ENCODE data around the gene PSMD13.

The PSMD13 gene

GRCh38 chr11:205221-206001 lies 31.4 kb upstream of the PSMD13 start:
- DNase-seq = no peak

GRCh38 chr11:206002-206384 lies 30.8 kb upstream of the PSMD13 start:
- DNase-seq = no peak

DNA sequence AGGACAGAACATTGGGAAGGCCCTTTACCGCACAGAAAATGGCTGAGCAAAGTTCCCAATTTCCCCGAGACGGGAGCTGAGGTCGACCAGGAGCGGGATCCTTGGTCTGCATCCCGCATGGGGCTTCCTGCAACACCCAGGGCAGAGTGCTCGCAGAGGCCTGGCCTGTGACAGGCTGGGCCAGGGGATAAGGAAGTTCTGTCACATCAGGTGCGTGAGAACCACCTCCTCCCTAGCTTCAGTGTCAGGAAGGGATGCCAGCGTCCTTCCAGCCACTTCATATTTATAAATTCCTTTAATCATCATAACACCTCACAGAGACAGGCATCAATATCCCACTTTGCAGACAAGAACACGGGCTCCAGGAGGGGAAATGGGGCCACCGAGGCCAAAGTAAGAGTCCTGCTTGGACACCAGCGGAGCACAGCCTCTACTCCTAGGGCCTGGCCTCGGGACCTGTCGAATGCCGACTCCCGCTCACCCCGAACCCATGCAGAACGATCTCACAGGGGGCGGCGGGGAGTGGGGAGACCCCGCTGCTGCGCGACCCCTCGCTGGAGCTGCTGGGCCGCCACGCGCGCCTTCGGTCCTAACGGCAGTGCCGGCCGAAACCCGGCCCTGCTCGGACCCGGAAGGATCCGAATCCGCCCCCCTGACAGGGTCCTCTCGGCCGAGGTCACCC lies 30.1 kb upstream of the PSMD13 start:
- no peak for DNase-seq

GRCh38 chr11:207208-207862 lies 29.4 kb upstream of the PSMD13 start, which contains the start of the genes BET1L and RIC8A:
Gene BET1L, minus strand, starts transcription at chr11:207399. Its CDS starts 78 bp downstream, at chr11:207321.
Gene RIC8A, plus strand, starts transcription at chr11:207708. Its CDS starts 1,147 bp downstream, at chr11:208855.
- DNase-seq = peak; percentile 94

DNA sequence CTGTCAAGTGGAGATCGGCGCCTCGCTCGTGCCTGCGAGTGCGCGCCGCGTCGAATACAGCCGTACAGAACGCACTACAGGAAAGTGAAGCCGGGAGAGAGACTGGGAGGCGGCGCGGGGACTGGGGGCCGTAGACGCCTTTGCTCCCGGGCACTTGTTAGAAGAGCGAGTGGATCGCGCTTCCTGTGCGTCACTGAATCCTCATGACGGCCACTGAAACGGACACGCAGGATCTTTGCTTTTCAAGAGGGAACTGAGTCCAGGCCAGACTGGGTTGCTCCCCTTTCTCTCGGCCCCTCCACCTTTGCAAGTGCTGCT lies 29.0 kb upstream of the PSMD13 start:
- no peak for DNase-seq

GRCh38 chr11:208181-208916 lies 28.4 kb upstream of the PSMD13 start:
- peak; percentile 68 for DNase-seq

- no peak for DNase-seq
Measured at GRCh38 chr11:208917-209260, 27.9 kb upstream of the PSMD13 start.

DNA sequence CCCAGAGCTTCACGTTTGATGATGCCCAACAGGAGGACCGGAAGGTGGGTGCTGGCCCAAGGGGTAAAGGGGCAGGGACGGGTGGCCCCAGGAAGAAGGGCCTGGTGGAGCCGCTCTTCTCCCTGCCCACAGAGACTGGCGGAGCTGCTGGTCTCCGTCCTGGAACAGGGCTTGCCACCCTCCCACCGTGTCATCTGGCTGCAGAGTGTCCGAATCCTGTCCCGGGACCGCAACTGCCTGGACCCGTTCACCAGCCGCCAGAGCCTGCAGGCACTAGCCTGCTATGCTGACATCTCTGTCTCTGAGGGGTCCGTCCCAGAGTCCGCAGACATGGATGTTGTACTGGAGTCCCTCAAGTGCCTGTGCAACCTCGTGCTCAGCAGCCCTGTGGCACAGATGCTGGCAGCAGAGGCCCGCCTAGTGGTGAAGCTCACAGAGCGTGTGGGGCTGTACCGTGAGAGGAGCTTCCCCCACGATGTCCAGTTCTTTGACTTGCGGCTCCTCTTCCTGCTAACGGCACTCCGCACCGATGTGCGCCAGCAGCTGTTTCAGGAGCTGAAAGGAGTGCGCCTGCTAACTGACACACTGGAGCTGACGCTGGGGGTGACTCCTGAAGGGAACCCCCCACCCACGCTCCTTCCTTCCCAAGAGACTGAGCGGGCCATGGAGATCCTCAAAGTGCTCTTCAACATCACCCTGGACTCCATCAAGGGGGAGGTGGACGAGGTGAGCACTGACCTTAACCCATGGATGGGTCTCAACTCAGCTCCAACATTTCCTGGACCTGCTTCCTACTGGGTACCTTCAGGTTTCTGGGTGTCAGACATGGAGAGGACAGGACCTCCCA lies 27.3 kb upstream of the PSMD13 start:
- DNase-seq = no peak

DNA sequence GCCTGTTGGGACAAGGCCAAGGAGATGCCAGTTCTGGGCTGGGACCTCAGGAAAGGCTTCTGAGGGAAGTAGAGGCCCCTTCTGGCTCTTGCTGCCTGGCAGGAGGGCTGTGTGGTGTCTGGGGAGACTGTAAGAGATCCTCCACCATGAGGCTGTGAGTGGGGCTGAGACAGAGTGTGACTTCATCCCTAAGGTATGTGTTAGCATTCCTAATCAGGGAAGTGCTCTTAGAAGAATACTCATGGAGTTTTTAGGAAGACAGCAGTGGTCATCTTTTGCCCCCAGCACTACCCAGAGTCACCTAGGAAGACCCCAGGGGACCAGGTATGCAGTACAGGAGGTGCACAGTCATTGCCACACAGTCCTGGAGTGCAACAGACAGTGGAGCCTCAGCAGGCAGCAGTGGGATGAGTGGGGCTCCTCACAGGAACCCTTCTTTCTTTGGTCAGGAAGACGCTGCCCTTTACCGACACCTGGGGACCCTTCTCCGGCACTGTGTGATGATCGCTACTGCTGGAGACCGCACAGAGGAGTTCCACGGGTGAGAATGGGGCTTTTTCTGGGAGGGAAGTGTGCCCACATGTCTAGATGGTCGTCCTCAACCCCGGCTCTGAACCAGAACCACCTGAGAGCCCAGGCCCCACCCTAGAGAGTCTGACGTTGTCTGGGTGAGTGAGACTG lies 26.5 kb upstream of the PSMD13 start:
- DNase-seq = no peak

DNA sequence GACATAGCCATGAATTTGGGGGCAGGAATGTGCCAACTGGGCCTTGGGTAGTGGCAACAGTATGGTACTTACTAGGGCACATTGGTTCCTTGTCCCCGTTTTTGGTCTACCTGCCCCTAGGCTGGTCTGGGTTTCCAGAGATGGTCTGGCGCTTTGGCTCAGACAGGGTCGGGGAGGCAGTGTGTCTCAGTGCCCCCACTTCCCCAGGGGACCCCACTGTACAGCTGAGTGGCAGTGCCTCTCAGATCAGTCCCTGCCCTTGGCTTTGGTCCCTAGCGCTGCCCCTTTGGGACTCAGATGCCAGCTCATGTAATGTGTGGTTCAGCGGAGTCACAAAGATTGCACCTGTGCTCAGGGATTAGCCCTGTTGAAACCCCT lies 26.0 kb upstream of the PSMD13 start:
- DNase-seq = no peak

DNA sequence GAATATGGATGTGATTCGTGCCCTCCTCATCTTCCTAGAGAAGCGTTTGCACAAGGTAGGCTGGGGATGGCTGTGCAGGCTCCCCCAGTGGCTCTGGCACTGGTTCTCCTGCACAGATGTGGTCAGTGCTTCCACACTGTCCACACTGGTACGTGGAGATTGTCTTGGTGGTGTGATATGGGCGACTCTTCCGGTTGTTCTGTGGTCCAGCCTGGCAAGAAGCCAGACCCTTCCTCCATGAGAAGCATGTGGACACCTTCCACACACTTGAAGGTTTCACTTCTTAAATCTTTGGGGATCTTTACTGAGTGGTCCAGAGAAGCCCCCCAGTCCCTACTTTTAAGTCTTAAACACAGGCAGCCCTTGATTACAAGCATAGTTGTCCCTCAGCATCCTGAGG lies 25.5 kb upstream of the PSMD13 start:
- DNase-seq = no peak

- DNase-seq = no peak
Measured at GRCh38 chr11:211741-212140, 25.0 kb upstream of the PSMD13 start.

- DNase-seq = no peak
Measured at GRCh38 chr11:212150-213100, 24.4 kb upstream of the PSMD13 start.

GRCh38 chr11:213111-213510 lies 23.7 kb upstream of the PSMD13 start:
- no peak for DNase-seq

DNA sequence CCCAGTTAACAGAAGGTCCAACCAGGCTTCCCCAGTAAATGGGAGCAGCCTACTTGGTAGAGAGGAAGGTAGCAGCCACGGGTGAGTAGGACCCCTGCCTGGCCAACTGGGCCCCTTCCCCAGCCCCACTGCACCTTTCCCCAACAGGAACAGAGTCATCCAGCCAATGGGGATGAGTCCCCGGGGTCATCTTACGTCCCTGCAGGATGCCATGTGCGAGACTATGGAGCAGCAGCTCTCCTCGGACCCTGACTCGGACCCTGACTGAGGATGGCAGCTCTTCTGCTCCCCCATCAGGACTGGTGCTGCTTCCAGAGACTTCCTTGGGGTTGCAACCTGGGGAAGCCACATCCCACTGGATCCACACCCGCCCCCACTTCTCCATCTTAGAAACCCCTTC lies 22.7 kb upstream of the PSMD13 start:
- no peak for DNase-seq

GRCh38 chr11:215581-216037 lies 21.2 kb upstream of the PSMD13 start:
- no peak for DNase-seq

- DNase-seq = no peak
Measured at GRCh38 chr11:216081-216974, 20.4 kb upstream of the PSMD13 start.

DNA sequence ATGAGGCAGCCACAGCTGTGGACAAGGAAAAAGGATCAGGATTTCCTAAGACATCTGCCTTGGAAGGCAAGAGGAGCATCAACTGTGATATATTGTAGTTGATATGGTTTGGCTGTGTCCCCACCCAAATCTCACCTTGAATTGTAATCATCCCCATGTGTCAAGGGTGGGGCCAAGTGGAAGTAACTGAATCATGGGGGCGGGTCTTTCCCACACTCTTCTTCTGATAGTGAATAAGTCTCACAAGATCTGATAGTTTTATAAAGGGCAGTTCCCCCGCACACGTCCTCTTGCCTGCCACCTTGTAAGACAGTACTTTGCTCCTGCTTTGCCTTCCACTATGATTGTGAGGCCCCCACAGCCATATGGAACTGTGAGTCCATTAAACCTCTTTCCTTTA lies 19.1 kb upstream of the PSMD13 start:
- no peak for DNase-seq

- DNase-seq = no peak
Measured at GRCh38 chr11:218815-219593, 17.8 kb upstream of the PSMD13 start.
